ENCODE data around the gene TSPAN11. TPM values are rescaled to one million over a fixed set of nuclear protein-coding genes. Genes with fewer than 3 reads are reported as not detected.

Gene TSPAN11
- total and polyA plus RNA-seq, 2 of the 4 experiments (the other 2 are of a cell fraction): 0.18 to 0.26 TPM

DNA sequence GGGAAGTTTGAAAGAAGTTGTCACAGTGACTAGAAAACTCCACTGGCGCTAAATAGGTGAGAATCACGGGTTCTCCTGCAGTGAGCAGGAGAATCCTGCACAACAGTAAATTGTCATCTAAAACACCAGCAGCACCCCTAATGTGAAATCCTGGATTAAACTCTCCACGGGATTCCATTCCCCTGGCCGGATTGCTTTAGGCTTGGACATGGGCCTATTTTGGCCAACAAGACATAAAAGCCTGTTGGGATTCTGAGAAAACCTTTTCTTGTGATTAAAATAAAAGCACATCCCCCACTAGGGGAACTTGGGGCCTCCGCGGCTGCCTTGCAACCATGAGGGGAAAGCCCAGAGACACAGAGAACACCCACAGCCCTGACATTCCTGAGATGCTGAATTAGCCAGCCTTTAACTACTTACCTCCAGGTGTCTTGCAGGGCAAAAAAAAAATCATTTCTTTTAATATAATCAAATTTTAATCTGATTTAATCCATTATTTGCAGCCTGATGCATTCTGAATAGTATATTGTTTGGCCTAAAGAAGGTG, 21.0 kb upstream of the TSPAN11 start:
- dilution Hi-C loops (cut with HindIII; ENCODE audit: low sequenced_read_pairs, unreplicated experiment): no loop called here
- H3K14ac ChIP-seq (replicated peaks; ENCODE audit: low read depth, low read length): no peak overlapping the region
- H4K5ac ChIP-seq (ENCODE audit: low read depth, low read length): no peak overlapping the region
- H3K4me3 ChIP-seq (ENCODE audit: insufficient read depth, low read depth, low read length): no peak overlapping the region
- WGBS, 2 experiments (ENCODE audit: extremely low coverage in 2 of 2, insufficient read length in 1 of 2): no CpG with 5 or more reads among the region's 6 CpGs
- H2AK9ac ChIP-seq (replicated peaks; ENCODE audit: low read depth, low read length, poor library complexity): no peak overlapping the region
- H2BK5ac ChIP-seq (ENCODE audit: low read depth, low read length, poor library complexity, severe bottlenecking): no peak overlapping the region
- H2BK20ac ChIP-seq (ENCODE audit: low read depth, low read length): no peak overlapping the region
- no peaks in the 10 kb centered on the region for H3K36me3 ChIP-seq (ENCODE audit: control insufficient read depth, insufficient read depth, low read length)
- BruUV-seq (replicated peaks): no TSS peak
- in situ Hi-C loops (cut with MboI; ENCODE audit: low sequenced_read_pairs): no loop called here
- ChIA-PET POLR2A (ENCODE audit: unreplicated experiment) (no interaction called here), CTCF (no interaction called here)
- H3K27ac ChIP-seq (ENCODE audit: insufficient read depth, low read length): no peak overlapping the region
- no peak overlapping the region for H3K18ac ChIP-seq (ENCODE audit: low read depth, low read length)
- H3K9me3 ChIP-seq (ENCODE audit: control insufficient read depth, insufficient read depth, low read length): no peaks in the 10 kb centered on the region
- no peak overlapping the region for H3K23ac ChIP-seq (ENCODE audit: low read depth, low read length)
- intact Hi-C loops (cut with micrococcal nuclease): no loop called here
- DNase-seq (no peak), ATAC-seq (ENCODE audit: low read depth) (no peak)
- no peaks in the 10 kb centered on the region for H3K79me1 ChIP-seq (ENCODE audit: low read depth in 1 of 2, low read length in 2 of 2)
- H3K56ac ChIP-seq (ENCODE audit: extremely low read depth, insufficient read depth, low read length): no peak overlapping the region
- no peak overlapping the region for H2AK5ac ChIP-seq (ENCODE audit: low read depth, low read length)
- no peak overlapping the region for H2BK120ac ChIP-seq (ENCODE audit: low read depth, low read length)
- no peaks in the 10 kb centered on the region for H3K9me1 ChIP-seq (ENCODE audit: insufficient read depth, low read length)
- H4K20me1 ChIP-seq (ENCODE audit: insufficient read depth, low read length): no peaks in the 10 kb centered on the region
- no peak overlapping the region for H2AFZ ChIP-seq (replicated peaks; ENCODE audit: low read length, poor library complexity)
- no peak overlapping the region for H4K91ac ChIP-seq (ENCODE audit: insufficient read depth, low read depth, low read length)
- no peak overlapping the region for H3K9ac ChIP-seq (ENCODE audit: low read depth, low read length)
- no peak overlapping the region for H4K8ac ChIP-seq (ENCODE audit: low read depth in 2 of 2, low read length in 2 of 2)
- TF ChIP-seq MAZ (IDR thresholded peaks at IDR 0.05; ENCODE audit: borderline replicate concordance, low read depth, low read length) (no peak), RAD21 (IDR thresholded peaks at IDR 0.05; ENCODE audit: low read length) (no peak), SMC3 (IDR thresholded peaks at IDR 0.05; ENCODE audit: low read depth, low read length) (no peak), RFX5 (IDR thresholded peaks at IDR 0.05; ENCODE audit: low read depth, low read length) (no peak), CEBPB (IDR thresholded peaks at IDR 0.05; ENCODE audit: low read depth, low read length) (no peak)
- TF ChIP-seq, protein P1, sequence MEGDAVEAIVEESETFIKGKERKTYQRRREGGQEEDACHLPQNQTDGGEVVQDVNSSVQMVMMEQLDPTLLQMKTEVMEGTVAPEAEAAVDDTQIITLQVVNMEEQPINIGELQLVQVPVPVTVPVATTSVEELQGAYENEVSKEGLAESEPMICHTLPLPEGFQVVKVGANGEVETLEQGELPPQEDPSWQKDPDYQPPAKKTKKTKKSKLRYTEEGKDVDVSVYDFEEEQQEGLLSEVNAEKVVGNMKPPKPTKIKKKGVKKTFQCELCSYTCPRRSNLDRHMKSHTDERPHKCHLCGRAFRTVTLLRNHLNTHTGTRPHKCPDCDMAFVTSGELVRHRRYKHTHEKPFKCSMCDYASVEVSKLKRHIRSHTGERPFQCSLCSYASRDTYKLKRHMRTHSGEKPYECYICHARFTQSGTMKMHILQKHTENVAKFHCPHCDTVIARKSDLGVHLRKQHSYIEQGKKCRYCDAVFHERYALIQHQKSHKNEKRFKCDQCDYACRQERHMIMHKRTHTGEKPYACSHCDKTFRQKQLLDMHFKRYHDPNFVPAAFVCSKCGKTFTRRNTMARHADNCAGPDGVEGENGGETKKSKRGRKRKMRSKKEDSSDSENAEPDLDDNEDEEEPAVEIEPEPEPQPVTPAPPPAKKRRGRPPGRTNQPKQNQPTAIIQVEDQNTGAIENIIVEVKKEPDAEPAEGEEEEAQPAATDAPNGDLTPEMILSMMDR (conservative IDR thresholded peaks at IDR 0.05; ENCODE audit: low read depth, low read length): no peak
- TF ChIP-seq, protein P2, sequence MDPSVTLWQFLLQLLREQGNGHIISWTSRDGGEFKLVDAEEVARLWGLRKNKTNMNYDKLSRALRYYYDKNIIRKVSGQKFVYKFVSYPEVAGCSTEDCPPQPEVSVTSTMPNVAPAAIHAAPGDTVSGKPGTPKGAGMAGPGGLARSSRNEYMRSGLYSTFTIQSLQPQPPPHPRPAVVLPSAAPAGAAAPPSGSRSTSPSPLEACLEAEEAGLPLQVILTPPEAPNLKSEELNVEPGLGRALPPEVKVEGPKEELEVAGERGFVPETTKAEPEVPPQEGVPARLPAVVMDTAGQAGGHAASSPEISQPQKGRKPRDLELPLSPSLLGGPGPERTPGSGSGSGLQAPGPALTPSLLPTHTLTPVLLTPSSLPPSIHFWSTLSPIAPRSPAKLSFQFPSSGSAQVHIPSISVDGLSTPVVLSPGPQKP (IDR thresholded peaks at IDR 0.05; ENCODE audit: borderline replicate concordance, low read depth, low read length): no peak
- H3K4ac ChIP-seq (ENCODE audit: low read depth, low read length): no peak overlapping the region
- H2BK15ac ChIP-seq (ENCODE audit: low read depth, low read length): no peak overlapping the region
- 0 out of 2 replicates have a peak, but pooled peaks cover 2% of the 10 kb centered on the region for H3K27me3 ChIP-seq (ENCODE audit: control insufficient read depth, insufficient read depth, low read length)
- H3K4me1 ChIP-seq (ENCODE audit: control insufficient read depth, insufficient read depth, low read length): peaks cover 4% of the 10 kb centered on the region; the same call in 1 of the 2 replicates
- H3K4me2 ChIP-seq (ENCODE audit: low read depth, low read length): no peak overlapping the region

Measured in IMR-90 (cell line).